Posterior vena cava (tissue), 2 donors: Measurements from ENCODE around the gene GANC. TPM values are rescaled to one million over a fixed set of nuclear protein-coding genes. Genes with fewer than 3 reads are reported as not detected.
"Not testable (repeated sequence)": the region's sequence is repeated elsewhere in the genome, so short reads cannot be mapped to it uniquely, and the experiment has no call there.

Source experiments
- DNase-seq: peaks from one replicate; pipeline ENCODE4 v3.0.0-alpha.2; 2020; ENCODE audit warnings: low spot score
- intact Hi-C, 2 donors: fragments of 100-400 bp; cut with DNase I; formaldehyde crosslinking; loops; one replicate each; pipeline versions ENCODE4 v1.14.1 to v1.14.2; 2022 to 2023
- long read RNA-seq, 2 donors: library from polyadenylated mRNA; unstranded; transcript quantifications; one replicate each; pipeline ENCODE4 v2.0.0, GENCODE V29; 2020 to 2021
- total RNA-seq, 2 donors: library from RNA; stranded (reverse); fragmentation: NEBNext Ultra II Directional; extraction: Animal tissue kit (Norgen Biotek cat#: 25700); gene quantifications; one replicate each; pipeline ENCODE4 v1.2.1, GENCODE V29; 2021
- donor health status: DM: yes; HTN: yes; CAD: no.
- donor health status: DM: yes; HTN: yes; CAD: no.

Gene GANC
- 10 to 100 TPM; 30.9 to 34.8 TPM for total RNA-seq
- long read RNA-seq, donor 1, partial matches to known transcripts: 1 of 6 reads
- long read RNA-seq, donor 1, other reads (novel, unspliced or antisense): 5 of 6 reads
- long read RNA-seq, donor 2, partial matches to known transcripts: 1 of 6 reads
- long read RNA-seq, donor 2, other reads (novel, unspliced or antisense): 4 of 6 reads

- intact Hi-C loops: no loop called here
- DNase-seq: peak; percentile 99
Observed at GRCh38 chr15:42272939-42273899, at the start of gene GANC, which contains the start of gene TMEM87A. GANC (plus strand) TSS chr15:42273201; CDS start chr15:42274482, 1,281 bp downstream. TMEM87A (minus strand) TSS chr15:42273433; CDS start chr15:42273398, 35 bp downstream.

GRCh38 chr15:42226648-42227047 is 46.4 kb upstream of the GANC start:
- no peak for DNase-seq
- intact Hi-C loops: no loop called here

GRCh38 chr15:42228036-42228435 is 45.0 kb upstream of the GANC start:
- no peak for DNase-seq
- intact Hi-C loops: no loop called here

- intact Hi-C loops: not testable (repeated sequence)
Observed at GRCh38 chr15:42228981-42229380, 44.0 kb upstream of the GANC start.

GRCh38 chr15:42231088-42231487 is 41.9 kb upstream of the GANC start:
- intact Hi-C loops: no loop called here
- DNase-seq: no peak

More at GRCh38 chr15:42228981-42229380, 44.0 kb upstream of the GANC start:
- DNase-seq: not testable (repeated sequence)

GRCh38 chr15:42232606-42233005 is 40.4 kb upstream of the GANC start:
- intact Hi-C loops: no loop called here
- no peak for DNase-seq

- DNase-seq: no peak
- intact Hi-C loops: no loop called here
Observed at GRCh38 chr15:42233107-42233506, 39.9 kb upstream of the GANC start.

- intact Hi-C loops: no loop called here
- no peak for DNase-seq
Observed at GRCh38 chr15:42239528-42240182, 33.3 kb upstream of the GANC start.

GRCh38 chr15:42240823-42241222 is 32.2 kb upstream of the GANC start:
- intact Hi-C loops: no loop called here
- DNase-seq: no peak

GRCh38 chr15:42253300-42253699 is 19.7 kb upstream of the GANC start:
- intact Hi-C loops: no loop called here
- DNase-seq: no peak

- intact Hi-C loops: no loop called here
- no peak for DNase-seq
Observed at GRCh38 chr15:42264795-42265194, 8.2 kb upstream of the GANC start.

- intact Hi-C loops: no loop called here
- no peak for DNase-seq
Observed at GRCh38 chr15:42267286-42267685, 5.7 kb upstream of the GANC start.

GRCh38 chr15:42270551-42270950 is 2.5 kb upstream of the GANC start:
- intact Hi-C loops: no loop called here
- no peak for DNase-seq

- intact Hi-C loops: no loop called here
Observed at GRCh38 chr15:42270996-42271395, 2.0 kb upstream of the GANC start.

GRCh38 chr15:42273900-42274701 is 1.1 kb downstream of the GANC start:
- intact Hi-C loops: no loop called here
- peak; percentile 91 for DNase-seq

More at GRCh38 chr15:42270996-42271395, 2.0 kb upstream of the GANC start:
- no peak for DNase-seq

- intact Hi-C loops: no loop called here
- no peak for DNase-seq
Observed at GRCh38 chr15:42274702-42274989, 1.6 kb downstream of the GANC start.

- no peak for DNase-seq
- intact Hi-C loops: no loop called here
Observed at GRCh38 chr15:42275780-42276391, 2.9 kb downstream of the GANC start.

GRCh38 chr15:42276762-42277161 is 3.8 kb downstream of the GANC start:
- DNase-seq: no peak
- intact Hi-C loops: no loop called here

- no peak for DNase-seq
- intact Hi-C loops: no loop called here
Observed at GRCh38 chr15:42279234-42279723, 6.3 kb downstream of the GANC start.
